Kidney (tissue), 22 donors: Measurements from ENCODE around the gene EPM2AIP1. TPM values are rescaled to one million over a fixed set of nuclear protein-coding genes. Genes with fewer than 3 reads are reported as not detected.
"Not testable (repeated sequence)": the region's sequence is repeated elsewhere in the genome, so short reads cannot be mapped to it uniquely, and the experiment has no call there.

Experiments
- DNase-seq, 5 donors: peaks; one replicate each; pipeline ENCODE4 v3.0.0-alpha.2; 2013 to 2020
- FAIRE-seq: peaks from 2 replicates; lab custom pipeline; 2012; peaks lifted over from hg19 to GRCh38; lab: Jason Lieb, UNC
- H3K27ac ChIP-seq, 2 donors: one replicate each; pipeline ENCODE4 v1.7.0; 2013; ENCODE audit warnings: low read depth in 2 of 2, low read length in 2 of 2, inconsistent platforms in 1 of 2
- H3K27me3 ChIP-seq: one replicate; pipeline ENCODE4 v1.7.1; 2013; ENCODE audit warnings: low read length, inconsistent platforms; ENCODE audit not compliant: control insufficient read depth, insufficient read depth
- H3K36me3 ChIP-seq, 3 donors: one replicate each; pipeline versions ENCODE4 v1.7.0 to v1.7.1; 2013; ENCODE audit warnings: low read length in 3 of 3, control low read depth in 1 of 3, inconsistent platforms in 1 of 3; ENCODE audit not compliant: insufficient read depth in 3 of 3, control insufficient read depth in 2 of 3
- H3K4me1 ChIP-seq, 3 donors: one replicate each; pipeline versions ENCODE4 v1.7.0 to v1.7.1; 2013; ENCODE audit warnings: low read length in 3 of 3, inconsistent platforms in 1 of 3, low read depth in 1 of 3; ENCODE audit not compliant: control insufficient read depth in 2 of 3, insufficient read depth in 2 of 3
- H3K4me3 ChIP-seq, 3 donors: one replicate each; pipeline versions ENCODE4 v1.7.0 to v1.8.1; 2013; ENCODE audit warnings: low read length in 3 of 3, control low read depth in 1 of 3, inconsistent platforms in 1 of 3
- H3K9ac ChIP-seq, 3 donors: one replicate each; pipeline versions ENCODE4 v1.7.0 to v1.7.1; 2013; ENCODE audit warnings: low read length in 3 of 3, control low read depth in 1 of 3, inconsistent platforms in 1 of 3
- H3K9me3 ChIP-seq, 3 donors: one replicate each; pipeline versions ENCODE4 v1.7.0 to v1.7.1; 2013; ENCODE audit warnings: low read length in 3 of 3, control low read depth in 1 of 3, inconsistent platforms in 1 of 3; ENCODE audit not compliant: control insufficient read depth in 2 of 3, insufficient read depth in 1 of 3
- intact Hi-C: fragments of 100-400 bp; cut with DNase I; formaldehyde crosslinking; loops from one replicate; pipeline ENCODE4 v1.11.1; 2022
- long read RNA-seq, 10 donors: library from polyadenylated mRNA in 1 of 10; unstranded in 1 of 10; transcript quantifications; one replicate each; pipeline ENCODE4 v2.0.0 and lab custom pipeline, GENCODE V29; 2021 to 2026
- polyA plus RNA-seq: library from polyadenylated mRNA; stranded (reverse); fragments of 350-450 nt; fragmentation: Illumina TruSeq; extraction: RNeasy Lipid Tissue Mini Kit (QIAGEN cat#74804); gene quantifications from one replicate; pipeline ENCODE4 v1.2.3, GENCODE V29; 2014; ENCODE audit warnings: low read depth, low replicate concordance; ENCODE audit not compliant: insufficient read depth
- total RNA-seq: library from RNA; stranded (reverse); fragmentation: NEBNext Ultra II Directional; extraction: Animal tissue kit (Norgen Biotek cat#: 25700); gene quantifications from one replicate; pipeline ENCODE4 v1.2.1, GENCODE V29; 2021
- TF ChIP-seq, protein P1 (sequence below): IDR thresholded peaks from 3 replicates; pipeline ENCODE4 v1.5.1; 2012; ENCODE audit warnings: mild to moderate bottlenecking, moderate library complexity, borderline replicate concordance; ENCODE audit not compliant: insufficient read depth; ENCODE audit errors: extremely low read depth
- donor health status: control.
- donor health status: control.
- donor health status: control.
- donor health status: control.
- donor health status: control.
- donor health status: DM: yes; HTN: yes; CAD: no.
- donor health status: Normal renal cell carcinoma (clear cell type).

Gene EPM2AIP1
- total RNA-seq (26.5 TPM), polyA plus RNA-seq (7.4 TPM)
- long read RNA-seq, donor 1, full-length matches to known transcripts, result 99 of 99 reads
- long read RNA-seq, donor 1, partial matches to known transcripts, result 0 of 99 reads
- long read RNA-seq, donor 1, other reads (novel, unspliced or antisense), result 0 of 99 reads
- long read RNA-seq, donor 2, full-length matches to known transcripts, result 126 of 126 reads
- long read RNA-seq, donor 2, partial matches to known transcripts, result 0 of 126 reads
- long read RNA-seq, donor 2, other reads (novel, unspliced or antisense), result 0 of 126 reads
- long read RNA-seq, donor 3, full-length matches to known transcripts, result 146 of 146 reads
- long read RNA-seq, donor 3, partial matches to known transcripts, result 0 of 146 reads
- long read RNA-seq, donor 3, other reads (novel, unspliced or antisense), result 0 of 146 reads
- long read RNA-seq, donor 4, full-length matches to known transcripts, result 102 of 102 reads
- long read RNA-seq, donor 4, partial matches to known transcripts, result 0 of 102 reads
- long read RNA-seq, donor 4, other reads (novel, unspliced or antisense), result 0 of 102 reads
- long read RNA-seq, donor 5, full-length matches to known transcripts, result 9 of 9 reads
- long read RNA-seq, donor 5, partial matches to known transcripts, result 0 of 9 reads
- long read RNA-seq, donor 5, other reads (novel, unspliced or antisense), result 0 of 9 reads
- long read RNA-seq, donor 6, full-length matches to known transcripts, result 106 of 106 reads
- long read RNA-seq, donor 6, partial matches to known transcripts, result 0 of 106 reads
- long read RNA-seq, donor 6, other reads (novel, unspliced or antisense), result 0 of 106 reads
- long read RNA-seq, donor 7, full-length matches to known transcripts, result 43 of 43 reads
- long read RNA-seq, donor 7, partial matches to known transcripts, result 0 of 43 reads
- long read RNA-seq, donor 7, other reads (novel, unspliced or antisense), result 0 of 43 reads
- long read RNA-seq, donor 8, full-length matches to known transcripts, result 91 of 147 reads
- long read RNA-seq, donor 8, partial matches to known transcripts, result 56 of 147 reads
- long read RNA-seq, donor 8, other reads (novel, unspliced or antisense), result 0 of 147 reads
- long read RNA-seq, donor 9, full-length matches to known transcripts, result 29 of 29 reads
- long read RNA-seq, donor 9, partial matches to known transcripts, result 0 of 29 reads
- long read RNA-seq, donor 9, other reads (novel, unspliced or antisense), result 0 of 29 reads
- long read RNA-seq, donor 10, full-length matches to known transcripts, result 152 of 152 reads
- long read RNA-seq, donor 10, partial matches to known transcripts, result 0 of 152 reads
- long read RNA-seq, donor 10, other reads (novel, unspliced or antisense), result 0 of 152 reads

DNA sequence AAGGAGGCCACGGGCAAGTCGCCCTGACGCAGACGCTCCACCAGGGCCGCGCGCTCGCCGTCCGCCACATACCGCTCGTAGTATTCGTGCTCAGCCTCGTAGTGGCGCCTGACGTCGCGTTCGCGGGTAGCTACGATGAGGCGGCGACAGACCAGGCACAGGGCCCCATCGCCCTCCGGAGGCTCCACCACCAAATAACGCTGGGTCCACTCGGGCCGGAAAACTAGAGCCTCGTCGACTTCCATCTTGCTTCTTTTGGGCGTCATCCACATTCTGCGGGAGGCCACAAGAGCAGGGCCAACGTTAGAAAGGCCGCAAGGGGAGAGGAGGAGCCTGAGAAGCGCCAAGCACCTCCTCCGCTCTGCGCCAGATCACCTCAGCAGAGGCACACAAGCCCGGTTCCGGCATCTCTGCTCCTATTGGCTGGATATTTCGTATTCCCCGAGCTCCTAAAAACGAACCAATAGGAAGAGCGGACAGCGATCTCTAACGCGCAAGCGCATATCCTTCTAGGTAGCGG lies at the start of gene EPM2AIP1:
Gene EPM2AIP1, minus strand, starts transcription at position 326 of the 520 bp plus-strand sequence. Its CDS starts 54 bp downstream, at position 272.
- Histone ChIP-seq H3K27ac (peak within 1 kb of the TSS; percentile 100), H3K4me3 (peak within 1 kb of the TSS; percentile 95 to 98 (median 95)), H3K9me3 (no peaks in the 10 kb centered on the region), H3K4me1 (peaks cover 0 to 23% (median 16%) of the 10 kb centered on the region in 3 donors), H3K9ac (peak within 1 kb of the TSS; percentile 94 to 97 (median 95)), H3K27me3 (no peaks in the 10 kb centered on the region), H3K36me3 (peaks cover 2 to 10% (median 2%) of the 10 kb centered on the region in 3 donors)
- TF ChIP-seq, protein P1, sequence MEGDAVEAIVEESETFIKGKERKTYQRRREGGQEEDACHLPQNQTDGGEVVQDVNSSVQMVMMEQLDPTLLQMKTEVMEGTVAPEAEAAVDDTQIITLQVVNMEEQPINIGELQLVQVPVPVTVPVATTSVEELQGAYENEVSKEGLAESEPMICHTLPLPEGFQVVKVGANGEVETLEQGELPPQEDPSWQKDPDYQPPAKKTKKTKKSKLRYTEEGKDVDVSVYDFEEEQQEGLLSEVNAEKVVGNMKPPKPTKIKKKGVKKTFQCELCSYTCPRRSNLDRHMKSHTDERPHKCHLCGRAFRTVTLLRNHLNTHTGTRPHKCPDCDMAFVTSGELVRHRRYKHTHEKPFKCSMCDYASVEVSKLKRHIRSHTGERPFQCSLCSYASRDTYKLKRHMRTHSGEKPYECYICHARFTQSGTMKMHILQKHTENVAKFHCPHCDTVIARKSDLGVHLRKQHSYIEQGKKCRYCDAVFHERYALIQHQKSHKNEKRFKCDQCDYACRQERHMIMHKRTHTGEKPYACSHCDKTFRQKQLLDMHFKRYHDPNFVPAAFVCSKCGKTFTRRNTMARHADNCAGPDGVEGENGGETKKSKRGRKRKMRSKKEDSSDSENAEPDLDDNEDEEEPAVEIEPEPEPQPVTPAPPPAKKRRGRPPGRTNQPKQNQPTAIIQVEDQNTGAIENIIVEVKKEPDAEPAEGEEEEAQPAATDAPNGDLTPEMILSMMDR, result peak; percentile 9
- peak in 1 of 5 donors; percentile 99 for DNase-seq
- intact Hi-C loops, result no loop called here
- peak; percentile 99 for FAIRE-seq

DNA sequence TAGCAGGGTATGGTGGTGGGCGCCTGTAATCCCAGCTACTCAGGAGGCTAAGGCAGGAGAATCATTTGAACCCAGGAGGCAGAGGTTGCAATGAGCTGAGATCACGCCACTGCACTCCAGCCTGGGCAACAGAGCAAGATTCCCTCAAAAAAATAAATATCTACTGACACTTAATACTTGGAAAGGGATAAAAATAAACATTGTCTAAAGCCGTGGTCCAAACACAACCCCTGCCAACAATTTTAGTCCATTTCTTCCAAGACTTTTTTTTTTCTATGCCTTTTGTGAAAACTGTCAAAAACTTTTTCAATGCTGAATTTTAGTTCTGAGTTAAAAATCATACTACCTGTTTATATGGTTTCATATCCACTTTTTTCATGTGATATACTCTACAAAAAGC lies 49.8 kb upstream of the EPM2AIP1 start:
- H3K27me3 ChIP-seq, H3K4me1 ChIP-seq, DNase-seq, H3K9me3 ChIP-seq, H3K9ac ChIP-seq, H3K4me3 ChIP-seq, FAIRE-seq, H3K27ac ChIP-seq, intact Hi-C loops: not testable (repeated sequence)
- peaks cover 9 to 21% (median 20%) of the 10 kb centered on the region in 3 donors for H3K36me3 ChIP-seq

DNA sequence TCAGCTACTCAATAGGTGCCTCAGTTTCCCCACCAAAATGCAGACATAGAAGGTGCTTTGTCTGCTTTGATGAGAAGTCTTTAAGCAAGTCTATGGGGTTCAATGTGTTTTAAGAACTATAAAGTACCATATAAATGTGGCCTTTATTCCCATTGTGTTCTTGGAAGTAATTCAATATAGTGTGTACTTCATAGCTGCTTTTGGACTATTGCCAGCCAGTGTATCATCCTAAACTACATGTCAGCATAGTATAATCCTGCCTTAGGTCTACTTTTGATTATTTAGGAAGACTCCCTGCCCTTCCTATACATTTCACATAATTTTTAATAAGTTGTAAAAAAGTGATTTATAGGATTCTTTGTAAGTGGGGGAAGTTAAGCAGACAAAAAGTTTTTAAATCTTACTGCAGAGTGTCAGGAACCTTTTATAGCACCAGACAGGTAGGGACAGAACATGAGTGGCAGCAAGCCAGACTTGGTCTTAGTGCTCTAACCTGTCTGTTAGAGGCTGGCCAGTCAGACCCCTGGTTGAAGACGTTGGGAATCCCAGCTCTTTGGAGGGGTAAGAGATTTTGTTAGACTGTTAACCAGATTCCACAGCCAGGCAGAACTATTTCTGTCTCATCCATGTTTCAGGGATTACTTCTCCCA lies 48.7 kb upstream of the EPM2AIP1 start:
- Histone ChIP-seq H3K27me3 (no peaks in the 10 kb centered on the region), H3K4me1 (no peaks in the 10 kb centered on the region), H3K4me3 (no peak overlapping the region), H3K9me3 (peaks cover 0 to under 1% (median 0%) of the 10 kb centered on the region in 3 donors), H3K9ac (no peak overlapping the region), H3K36me3 (peaks cover 8 to 15% (median 12%) of the 10 kb centered on the region in 3 donors), H3K27ac (no peak overlapping the region)
- no peak for FAIRE-seq
- intact Hi-C loops, result no loop called here
- peak in 1 of 5 donors; percentile 11 for DNase-seq
- TF ChIP-seq, protein P1, result no peak
